Measurements from ENCODE around the gene SLC28A2. TPM values are rescaled to one million over a fixed set of nuclear protein-coding genes. Genes with fewer than 3 reads are reported as not detected.
"Not testable (repeated sequence)": the region's sequence is repeated elsewhere in the genome, so short reads cannot be mapped to it uniquely, and the experiment has no call there.

SLC28A2 gene
- total RNA-seq, 4 donors from 2014 or later, result not detected

DNA sequence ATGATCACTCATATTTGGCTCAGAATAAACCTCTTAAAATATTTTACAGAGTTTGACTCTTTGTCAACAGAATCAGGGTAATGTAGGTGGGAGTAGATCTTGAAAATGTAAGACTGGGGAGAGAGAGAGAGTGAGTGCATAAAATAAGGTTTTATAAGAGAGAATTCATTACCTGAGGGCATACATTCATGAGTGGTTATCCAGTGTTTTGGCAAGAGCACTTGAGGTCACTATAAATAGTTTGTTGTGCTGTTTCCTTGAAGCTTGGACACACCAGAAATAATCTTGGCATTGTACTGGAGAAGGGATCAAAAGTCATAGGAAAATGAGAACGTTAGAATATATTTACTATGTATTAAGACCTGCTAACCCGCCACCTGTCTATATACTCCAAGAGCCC is 33.4 kb downstream of the SLC28A2 start:
- TF ChIP-seq CTCF (IDR thresholded peaks at IDR 0.05), result no peak
- TF ChIP-seq POLR2A (IDR thresholded peaks at IDR 0.05), result no peak
- no peak for DNase-seq (ENCODE audit: low spot score in 2 of 2)
- intact Hi-C loops (cut with DNase I; ENCODE audit: low total_unique reads), result no loop called here
- 65 to 76% methylated on average over 2 of the region's 2 CpGs for WGBS, 2 donors
- H3K4me3 ChIP-seq (ENCODE audit: low read depth, poor library complexity, severe bottlenecking), result no peak overlapping the region

DNA sequence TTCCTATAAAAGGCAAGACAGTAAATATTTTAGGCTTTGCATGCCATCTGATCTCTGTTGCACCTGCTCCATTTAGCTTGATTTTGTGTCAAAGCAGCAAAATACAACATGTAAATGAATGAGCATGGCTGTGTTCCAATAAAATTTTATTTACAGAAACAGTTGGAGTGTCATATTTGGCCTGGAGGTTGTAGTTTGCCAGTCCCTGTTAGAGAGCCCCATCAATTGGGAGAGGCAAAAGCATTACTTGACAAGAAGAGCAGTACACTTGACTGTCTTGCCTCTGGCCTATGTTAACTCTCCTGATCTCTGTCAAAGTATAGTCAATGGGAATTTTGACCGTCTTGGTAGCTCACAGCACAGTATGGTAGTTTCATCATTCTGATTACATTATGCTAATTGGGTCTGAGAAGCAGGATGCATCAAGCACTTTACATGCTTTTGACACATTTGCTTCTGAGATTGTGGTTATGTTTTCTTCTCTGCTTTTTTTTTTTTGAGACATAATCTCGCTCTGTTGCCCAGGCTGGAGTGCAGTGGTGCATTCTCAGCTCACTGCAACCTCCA is 35.4 kb downstream of the SLC28A2 start:
- TF ChIP-seq CTCF (IDR thresholded peaks at IDR 0.05), result no peak
- TF ChIP-seq POLR2A (IDR thresholded peaks at IDR 0.05), result no peak
- intact Hi-C loops (cut with DNase I; ENCODE audit: low total_unique reads), result no loop called here

DNA sequence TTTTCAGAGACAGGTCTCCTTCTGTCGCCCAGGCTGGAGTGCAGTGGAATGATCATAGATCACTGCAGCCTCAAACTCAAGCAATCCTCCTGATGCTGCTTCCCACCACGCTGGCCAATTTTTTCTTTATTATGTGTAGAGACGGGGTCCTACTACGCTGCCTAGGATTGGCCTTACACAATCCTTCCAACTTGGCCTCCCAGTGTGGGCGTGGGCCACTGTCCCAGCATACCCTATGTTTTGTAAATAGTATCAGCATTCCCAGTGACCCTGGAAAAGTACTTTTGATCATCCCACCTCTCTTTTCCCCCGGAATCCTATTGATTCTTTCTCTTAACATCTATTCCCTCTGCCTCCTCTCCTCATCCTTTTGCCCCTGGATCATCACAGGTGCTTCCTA is 36.9 kb downstream of the SLC28A2 start:
- TF ChIP-seq CTCF (IDR thresholded peaks at IDR 0.05) (no peak), POLR2A (IDR thresholded peaks at IDR 0.05) (no peak)
- intact Hi-C loops (cut with DNase I; ENCODE audit: low total_unique reads), result no loop called here
- no peak for DNase-seq (ENCODE audit: low spot score in 2 of 2)
- H3K4me3 ChIP-seq (ENCODE audit: low read depth, poor library complexity, severe bottlenecking), result no peak overlapping the region
- WGBS, 2 donors, result 74 to 81% methylated on average over 6 of the region's 6 CpGs

More for the DNA sequence above, 35.4 kb downstream of the SLC28A2 start:
- no peak overlapping the region for H3K4me3 ChIP-seq (ENCODE audit: low read depth, poor library complexity, severe bottlenecking)
- no peak for DNase-seq (ENCODE audit: low spot score in 2 of 2)
- WGBS, 2 donors, result 86 to 87% methylated on average over 2 of the region's 2 CpGs

- TF ChIP-seq CTCF (IDR thresholded peaks at IDR 0.05) (no peak), POLR2A (IDR thresholded peaks at IDR 0.05) (no peak)
- no peak overlapping the region for H3K4me3 ChIP-seq (ENCODE audit: low read depth, poor library complexity, severe bottlenecking)
- no peak for DNase-seq (ENCODE audit: low spot score in 2 of 2)
- intact Hi-C loops (cut with DNase I; ENCODE audit: low total_unique reads), result no loop called here
- 77 to 89% methylated on average over 9 of the region's 9 CpGs for WGBS, 2 donors
Measured at GRCh38 chr15:45291822-45292582, 40.0 kb downstream of the SLC28A2 start.

DNA sequence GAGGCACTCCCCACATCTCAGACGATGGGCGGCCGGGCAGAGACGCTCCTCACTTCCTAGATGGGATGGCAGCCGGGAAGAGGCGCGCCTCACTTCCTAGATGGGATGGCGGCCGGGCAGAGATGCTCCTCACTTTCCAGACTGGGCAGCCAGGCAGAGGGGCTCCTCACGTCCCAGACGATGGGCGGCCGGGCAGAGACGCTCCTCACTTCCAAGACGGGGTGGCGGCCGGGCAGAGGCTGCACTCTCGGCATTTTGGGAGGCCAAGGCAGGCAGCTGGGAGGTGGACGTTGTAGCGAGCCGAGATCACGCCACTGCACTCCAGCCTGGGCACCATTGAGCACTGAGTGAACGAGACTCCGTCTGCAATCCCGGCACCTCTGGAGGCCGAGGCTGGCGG is 41.3 kb downstream of the SLC28A2 start:
- H3K4me3 ChIP-seq (ENCODE audit: low read depth, poor library complexity, severe bottlenecking); DNase-seq (ENCODE audit: low spot score in 2 of 2); intact Hi-C loops (cut with DNase I; ENCODE audit: low total_unique reads): not testable (repeated sequence)
- 96% methylated on average over 13 to 27 of the region's 27 CpGs for WGBS, 2 donors

GRCh38 chr15:45298964-45299378 is 46.9 kb downstream of the SLC28A2 start:
- intact Hi-C loops (cut with DNase I; ENCODE audit: low total_unique reads); H3K4me3 ChIP-seq (ENCODE audit: low read depth, poor library complexity, severe bottlenecking); DNase-seq (ENCODE audit: low spot score in 2 of 2): not testable (repeated sequence)
- WGBS, 2 donors, result 85% methylated on average over 2 of the region's 2 CpGs

DNA sequence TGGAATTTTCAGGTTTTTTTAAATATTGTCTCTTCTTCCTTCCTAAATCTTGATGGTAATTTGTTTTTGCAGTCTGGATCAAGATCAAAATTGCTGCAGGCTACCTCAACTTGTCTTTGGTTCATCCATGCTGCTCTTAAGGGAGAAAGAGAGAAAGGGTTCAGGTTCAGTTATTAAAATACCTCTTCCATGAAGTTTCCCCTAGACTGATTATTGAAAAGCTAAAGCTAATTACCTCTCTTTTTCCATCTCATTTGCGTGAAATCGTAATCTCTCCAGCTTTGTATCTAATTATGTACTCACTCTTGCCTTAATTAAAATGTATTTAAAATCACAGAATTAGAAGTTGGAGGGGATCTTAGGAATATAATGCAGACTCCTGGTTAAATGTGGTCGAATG is 52.7 kb downstream of the SLC28A2 start:
- no peak for DNase-seq (ENCODE audit: low spot score in 2 of 2)
- intact Hi-C loops (cut with DNase I; ENCODE audit: low total_unique reads), result no loop called here
- WGBS, 2 donors, result 77 to 79% methylated on average over 3 of the region's 3 CpGs
- H3K4me3 ChIP-seq (ENCODE audit: low read depth, poor library complexity, severe bottlenecking), result no peak overlapping the region
- TF ChIP-seq CTCF (IDR thresholded peaks at IDR 0.05), result no peak
- TF ChIP-seq POLR2A (IDR thresholded peaks at IDR 0.05), result no peak

Measured in lower leg skin (tissue), 4 donors.